WTC11 (cell line): Measurements from ENCODE around the gene RPN2. TPM values are rescaled to one million over a fixed set of nuclear protein-coding genes. Genes with fewer than 3 reads are reported as not detected.

Experiments
- ATAC-seq: fragments of 200-7000 bp; cut with Tn5 transposase; 2 replicates; pipeline ENCODE4 v1.10.0; 2021; ENCODE audit warnings: mild to moderate bottlenecking, moderate library complexity
- CTCF ChIA-PET: fragments of 300-600 bp; sonication (Branson Sonifier 250); formaldehyde crosslinking; loops from one replicate; lab custom pipeline; 2021; ENCODE audit warnings: antibody characterized with exemption; lab: Charles Lee
- POLR2A ChIA-PET: fragments of 350-600 bp; sonication (Branson Sonifier 250); formaldehyde crosslinking; loops from one replicate; lab custom pipeline; 2021; ENCODE audit warnings: antibody characterized with exemption; lab: Charles Lee
- DNase-seq: peaks from one replicate; pipeline ENCODE4 v3.0.0; 2021; ENCODE audit warnings: low spot score
- H3K27ac Mint-ChIP-seq: 2 replicates; pipeline ENCODE4 v1.8.0; 2021; ENCODE audit warnings: mixed read lengths
- H3K27me3 Mint-ChIP-seq: 2 replicates; pipeline ENCODE4 v1.8.0; 2021; ENCODE audit warnings: low read depth, mild to moderate bottlenecking, moderate library complexity, mixed read lengths
- H3K36me3 Mint-ChIP-seq: 2 replicates; pipeline ENCODE4 v1.8.0; 2021; ENCODE audit warnings: mixed read lengths
- H3K4me1 Mint-ChIP-seq: 2 replicates; pipeline ENCODE4 v1.8.0; 2022; ENCODE audit warnings: mixed read lengths
- H3K4me3 Mint-ChIP-seq: 2 replicates; pipeline ENCODE4 v1.8.0; 2021; ENCODE audit warnings: mild to moderate bottlenecking, moderate library complexity, mixed read lengths
- H3K9me3 Mint-ChIP-seq: 2 replicates; pipeline ENCODE4 v1.8.0; 2021; ENCODE audit warnings: mixed read lengths
- ATF3 ChIP-seq: sonication (generic); formaldehyde crosslinking; conservative IDR thresholded peaks from 2 replicates; pipeline ENCODE4 v1.8.1; 2022; ENCODE audit warnings: mild to moderate bottlenecking, missing genetic modification reagents
- ESRRA ChIP-seq: sonication (generic); formaldehyde crosslinking; IDR thresholded peaks from 2 replicates; pipeline ENCODE4 v1.8.1; 2022; ENCODE audit warnings: mild to moderate bottlenecking, missing genetic modification reagents, borderline replicate concordance
- FOXP1 ChIP-seq: sonication (generic); formaldehyde crosslinking; IDR thresholded peaks from 2 replicates; pipeline ENCODE4 v1.8.0; 2022; ENCODE audit warnings: missing genetic modification reagents, mild to moderate bottlenecking, moderate library complexity, borderline replicate concordance
- IRF2 ChIP-seq: sonication (generic); formaldehyde crosslinking; IDR thresholded peaks from 2 replicates; pipeline ENCODE4 v1.8.0; 2022; ENCODE audit warnings: low read depth, missing genetic modification reagents, borderline replicate concordance
- NR1H2 ChIP-seq: sonication (generic); formaldehyde crosslinking; IDR thresholded peaks from 2 replicates; pipeline ENCODE4 v1.9.0; 2021; ENCODE audit warnings: mild to moderate bottlenecking, moderate library complexity, missing genetic modification reagents
- NR2C2 ChIP-seq: sonication (generic); formaldehyde crosslinking; IDR thresholded peaks from 2 replicates; pipeline ENCODE4 v1.8.0; 2022; ENCODE audit warnings: mild to moderate bottlenecking, missing genetic modification reagents
- PRDM15 ChIP-seq: sonication (generic); formaldehyde crosslinking; IDR thresholded peaks from 2 replicates; pipeline ENCODE4 v1.8.0; 2022; ENCODE audit warnings: missing genetic modification reagents
- RELA ChIP-seq: sonication (generic); formaldehyde crosslinking; IDR thresholded peaks from 2 replicates; pipeline ENCODE4 v1.8.1; 2022; ENCODE audit warnings: missing genetic modification reagents, mild to moderate bottlenecking, borderline replicate concordance
- SMAD3 ChIP-seq: sonication (generic); formaldehyde crosslinking; IDR thresholded peaks from 2 replicates; pipeline ENCODE4 v1.8.0; 2022; ENCODE audit warnings: missing genetic modification reagents, mild to moderate bottlenecking, borderline replicate concordance
- SMAD4 ChIP-seq: sonication (generic); formaldehyde crosslinking; IDR thresholded peaks from 2 replicates; pipeline ENCODE4 v1.8.0; 2022; ENCODE audit warnings: mild to moderate bottlenecking, missing genetic modification reagents
- SP1 ChIP-seq: sonication (generic); formaldehyde crosslinking; conservative IDR thresholded peaks from 2 replicates; pipeline ENCODE4 v1.8.1; 2022; ENCODE audit warnings: missing genetic modification reagents
- TP53 ChIP-seq: sonication (generic); formaldehyde crosslinking; IDR thresholded peaks from 2 replicates; pipeline ENCODE4 v1.8.1; 2023; ENCODE audit warnings: mild to moderate bottlenecking, missing genetic modification reagents
- USF1 ChIP-seq: sonication (generic); formaldehyde crosslinking; IDR thresholded peaks from 2 replicates; pipeline ENCODE4 v1.8.0; 2022; ENCODE audit warnings: mild to moderate bottlenecking, missing genetic modification reagents
- USF2 ChIP-seq: sonication (generic); formaldehyde crosslinking; IDR thresholded peaks from 2 replicates; pipeline ENCODE4 v1.8.1; 2023; ENCODE audit warnings: mild to moderate bottlenecking, missing genetic modification reagents, moderate library complexity
- ZBTB21 ChIP-seq: sonication (generic); formaldehyde crosslinking; IDR thresholded peaks from 2 replicates; pipeline ENCODE4 v1.8.1; 2023; ENCODE audit warnings: mild to moderate bottlenecking, missing genetic modification reagents, borderline replicate concordance
- ZBTB43 ChIP-seq: sonication (generic); formaldehyde crosslinking; IDR thresholded peaks from 2 replicates; pipeline ENCODE4 v1.8.1; 2023; ENCODE audit warnings: mild to moderate bottlenecking, missing genetic modification reagents
- ZNF121 ChIP-seq: sonication (generic); formaldehyde crosslinking; IDR thresholded peaks from 2 replicates; pipeline ENCODE4 v1.8.0; 2023; ENCODE audit warnings: missing genetic modification reagents
- ZNF232 ChIP-seq: sonication (generic); formaldehyde crosslinking; IDR thresholded peaks from 2 replicates; pipeline ENCODE4 v1.8.0; 2022; ENCODE audit warnings: mild to moderate bottlenecking, missing genetic modification reagents
- ZNF396 ChIP-seq: fragments of 250-450 bp; sonication (Bioruptor Pico); IDR thresholded peaks from 2 replicates; pipeline ENCODE4 v1.8.0; 2021; ENCODE audit warnings: mild to moderate bottlenecking, moderate library complexity, borderline replicate concordance
- ZNF425 ChIP-seq: fragments of 250-450 bp; sonication (Bioruptor Pico); conservative IDR thresholded peaks from 2 replicates; pipeline ENCODE4 v1.9.0; 2021; ENCODE audit warnings: mild to moderate bottlenecking
- ZNF512 ChIP-seq: sonication (generic); formaldehyde crosslinking; IDR thresholded peaks from 2 replicates; pipeline ENCODE4 v1.8.1; 2022; ENCODE audit warnings: missing genetic modification reagents, borderline replicate concordance
- total RNA-seq: library from RNA; stranded (reverse); gene quantifications from 3 replicates; pipeline ENCODE4 v1.2.3, GENCODE V29; 2021

The RPN2 gene
- total RNA-seq, 1 experiment from 2014 or later: 205 TPM

- TF ChIP-seq USF2 (CRISPR knock-in tag) (no peak), ZNF512 (CRISPR knock-in tag) (no peak), TP53 (CRISPR knock-in tag) (no peak), ZNF396 (CRISPR knock-in tag) (no peak), SMAD4 (CRISPR knock-in tag) (no peak)
These were observed 74.0 kb downstream of the RPN2 start (continued) for GRCh38 chr20:37253087-37253486.

- no peak overlapping the region for H3K27ac Mint-ChIP-seq
- TF ChIP-seq SP1 (CRISPR knock-in tag) (no peak), FOXP1 (CRISPR knock-in tag) (no peak), ATF3 (CRISPR knock-in tag) (no peak), USF1 (CRISPR knock-in tag) (no peak), SMAD3 (no peak), ZNF232 (CRISPR knock-in tag) (no peak), PRDM15 (CRISPR knock-in tag) (no peak), IRF2 (CRISPR knock-in tag) (no peak)
- TF ChIP-seq, all 79 proteins: peak for 0
- DNase-seq (no peak), ATAC-seq (no peak)
- peaks cover 8% of the 10 kb centered on the region for H3K9me3 Mint-ChIP-seq
- peaks cover 2% of the 10 kb centered on the region; the same call in 1 of the 2 replicates for H3K27me3 Mint-ChIP-seq
- H3K36me3 Mint-ChIP-seq: peaks cover 7% of the 10 kb centered on the region
- CTCF ChIA-PET: no interaction called here
- peaks cover 32% of the 10 kb centered on the region for H3K4me1 Mint-ChIP-seq
- H3K4me3 Mint-ChIP-seq: no peak overlapping the region
- POLR2A ChIA-PET: no interaction called here
These were observed 75.2 kb downstream of the RPN2 start for GRCh38 chr20:37254114-37254878.

GRCh38 chr20:37256286-37256685 is 77.2 kb downstream of the RPN2 start:
- Mint-ChIP-seq H3K27ac (no peak overlapping the region), H3K4me1 (peaks cover 48% of the 10 kb centered on the region), H3K36me3 (peaks cover 7% of the 10 kb centered on the region), H3K9me3 (peaks cover 8% of the 10 kb centered on the region), H3K27me3 (peaks cover 5% of the 10 kb centered on the region; the same call in 1 of the 2 replicates), H3K4me3 (no peak overlapping the region)
- ChIA-PET CTCF (interaction anchor here (1.4 to 2.1 kb wide), 2 partner anchors 11 to 61 kb away, joined by 5 to 6 read pairs; no protein-coding TSS in a partner anchor), POLR2A (interaction anchor here (0.5 kb wide), 1 partner anchor 71 kb away, joined by 4 read pairs; no protein-coding TSS in a partner anchor)
- ATAC-seq (no peak), DNase-seq (no peak)
- TF ChIP-seq ESRRA (no peak), ZNF425 (no peak), ZBTB21 (CRISPR knock-in tag) (no peak), RELA (CRISPR knock-in tag) (no peak), NR2C2 (CRISPR knock-in tag) (no peak), NR1H2 (no peak), ZNF121 (CRISPR knock-in tag) (no peak), ZBTB43 (CRISPR knock-in tag) (no peak)
